Midbrain (tissue), 1 donor: Measurements from ENCODE around the gene SELENOV.
A peak's percentile ranks its signal among the peaks of the same experiment; 100 is the strongest.

Experiments
- DNase-seq: peaks from one replicate; lab custom pipeline; 2025; lab: John Stamatoyannopoulos, UW

SELENOV gene

DNA sequence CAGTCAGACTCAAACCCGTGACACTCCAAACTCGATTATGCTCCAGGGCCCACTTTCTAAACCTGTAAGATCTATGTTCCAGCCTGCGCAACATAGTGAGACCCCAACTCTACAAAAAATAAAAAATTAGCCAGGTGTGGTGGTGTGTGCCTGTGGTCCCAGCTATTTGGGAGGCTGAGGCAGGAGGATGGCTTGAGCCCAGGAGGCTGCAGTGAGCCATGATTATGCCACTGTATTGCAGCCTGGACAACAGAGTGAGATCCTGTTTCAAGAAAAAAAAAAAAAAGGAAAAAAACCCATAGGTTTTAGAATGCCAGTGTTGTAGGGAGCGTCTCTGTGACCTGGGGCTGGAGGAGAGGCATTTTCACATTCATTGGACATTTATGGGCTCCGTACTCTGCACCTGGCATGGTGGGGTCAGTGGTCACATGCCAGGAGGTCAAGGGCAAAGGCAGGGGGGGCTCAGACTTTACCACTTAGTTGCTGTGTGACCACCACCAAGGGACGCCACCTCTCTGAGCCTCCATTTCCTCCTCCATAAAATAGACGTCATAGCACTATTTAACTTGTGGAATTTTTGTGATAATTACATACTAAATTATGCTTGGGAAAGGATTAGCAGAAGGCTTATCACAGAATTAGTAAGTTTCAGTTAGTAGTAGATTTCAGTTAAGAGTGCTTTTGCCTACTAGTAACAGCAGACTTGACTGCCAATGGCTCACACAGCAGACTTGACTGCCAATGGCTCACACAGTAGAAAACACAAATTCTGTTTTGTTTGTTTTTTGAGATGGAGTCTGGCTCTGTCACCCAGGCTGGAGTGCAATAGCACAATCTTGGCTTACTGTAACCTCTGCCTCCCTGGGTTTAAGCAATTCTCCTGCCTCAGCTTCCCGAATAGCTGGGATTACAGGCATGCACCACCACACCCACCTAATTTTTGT, 5.9 kb downstream of the SELENOV start:
- DNase-seq: no peak

DNA sequence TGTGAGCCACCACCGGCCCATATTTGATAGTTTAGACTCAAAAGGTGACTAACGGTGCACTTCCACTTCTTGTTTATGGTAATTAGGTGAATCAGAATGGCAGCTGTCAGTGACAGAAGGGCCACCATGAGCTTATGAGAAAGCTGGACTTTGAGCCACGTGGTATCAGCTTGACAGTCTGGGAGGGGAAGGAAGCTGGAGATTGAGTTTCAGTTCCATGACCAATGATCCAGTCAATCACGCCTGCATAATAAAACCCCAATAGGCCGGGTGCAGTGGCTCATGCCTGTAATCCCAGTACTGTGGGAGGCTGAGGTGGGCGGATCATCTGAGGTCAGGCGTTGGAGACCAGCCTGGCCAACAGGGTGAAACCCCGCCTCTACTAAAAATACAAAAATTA, 9.6 kb downstream of the SELENOV start:
- DNase-seq: no peak

DNA sequence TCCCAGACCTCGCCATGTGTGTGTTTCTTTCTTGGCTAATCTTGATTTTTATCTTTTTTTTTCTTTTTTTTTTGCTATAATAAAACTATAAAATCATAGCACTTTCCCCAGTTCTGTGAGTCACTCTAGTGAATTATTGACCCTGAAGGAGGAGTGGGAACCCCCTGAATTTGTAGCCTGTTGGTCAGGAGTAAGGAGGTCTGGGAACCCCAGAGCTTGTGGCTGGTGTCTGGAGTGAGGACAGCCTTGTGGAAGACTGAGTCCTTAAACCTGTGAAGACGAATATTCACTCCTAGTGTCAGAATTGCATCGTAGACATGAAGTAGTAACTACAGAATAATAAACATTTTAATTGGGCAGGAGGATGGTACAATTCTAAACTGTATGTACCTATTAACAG, 10.3 kb downstream of the SELENOV start:
- no peak for DNase-seq

DNA sequence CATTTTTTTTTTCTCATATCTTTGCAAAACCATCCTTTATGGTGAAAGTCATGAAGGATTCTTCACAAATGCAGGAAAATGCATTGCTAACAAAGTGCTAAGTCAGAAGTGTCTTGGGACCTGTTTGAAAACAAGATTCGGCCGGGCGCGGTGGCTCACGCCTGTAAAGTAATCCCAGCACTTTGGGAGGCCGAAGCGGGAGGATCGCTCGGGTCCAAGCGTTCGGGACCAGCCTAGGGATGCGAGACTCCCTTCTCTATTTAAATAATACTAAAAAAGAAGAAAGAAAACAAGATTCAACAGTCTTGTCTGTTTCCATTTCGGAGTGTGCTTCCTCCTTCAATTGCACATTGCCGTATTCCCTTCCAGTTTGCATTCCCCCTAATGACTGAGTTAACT, 16.9 kb downstream of the SELENOV start:
- no peak for DNase-seq

DNA sequence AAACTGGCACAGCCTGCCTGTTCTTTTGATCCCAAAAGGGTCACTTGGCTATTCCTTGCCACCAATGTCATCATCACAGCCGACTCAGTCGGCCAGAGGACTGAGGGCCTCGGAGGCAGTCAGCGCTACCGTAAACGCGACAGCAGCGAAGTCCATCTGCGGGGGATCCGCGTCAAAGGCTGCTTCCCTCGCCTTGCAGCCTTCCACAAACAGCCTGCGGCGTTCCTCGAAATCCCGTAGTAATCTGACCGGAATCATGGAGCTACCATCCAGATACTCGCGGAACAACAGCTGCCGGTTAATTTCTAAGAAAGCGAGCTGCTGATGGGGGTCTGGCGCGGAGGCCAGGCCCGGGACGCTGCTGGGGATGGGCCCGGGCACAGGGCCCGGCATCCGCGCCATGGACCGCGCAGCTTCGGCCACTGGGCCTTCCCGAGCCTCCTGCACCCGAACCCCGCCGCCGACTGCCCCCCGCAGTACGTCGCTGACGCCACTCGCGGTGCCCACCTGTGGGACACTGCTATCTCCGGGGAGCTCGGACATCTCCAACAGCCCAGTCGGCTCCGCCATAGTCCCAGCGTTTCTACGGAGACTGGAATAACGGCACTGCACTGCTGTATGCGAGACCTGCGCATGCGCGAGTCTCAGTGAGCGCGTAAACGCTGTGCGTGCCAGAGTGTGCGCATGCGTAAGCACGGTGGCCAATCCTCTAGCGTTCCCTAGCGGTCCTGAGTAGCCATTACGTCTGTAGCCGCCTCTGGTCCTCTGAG, 17.5 kb downstream of the SELENOV start, which contains the start of gene EID2B:
EID2B (minus strand) TSS at position 620 of the 770 bp plus-strand sequence; CDS start at position 570, 50 bp downstream.
- peak; percentile 96 for DNase-seq

DNA sequence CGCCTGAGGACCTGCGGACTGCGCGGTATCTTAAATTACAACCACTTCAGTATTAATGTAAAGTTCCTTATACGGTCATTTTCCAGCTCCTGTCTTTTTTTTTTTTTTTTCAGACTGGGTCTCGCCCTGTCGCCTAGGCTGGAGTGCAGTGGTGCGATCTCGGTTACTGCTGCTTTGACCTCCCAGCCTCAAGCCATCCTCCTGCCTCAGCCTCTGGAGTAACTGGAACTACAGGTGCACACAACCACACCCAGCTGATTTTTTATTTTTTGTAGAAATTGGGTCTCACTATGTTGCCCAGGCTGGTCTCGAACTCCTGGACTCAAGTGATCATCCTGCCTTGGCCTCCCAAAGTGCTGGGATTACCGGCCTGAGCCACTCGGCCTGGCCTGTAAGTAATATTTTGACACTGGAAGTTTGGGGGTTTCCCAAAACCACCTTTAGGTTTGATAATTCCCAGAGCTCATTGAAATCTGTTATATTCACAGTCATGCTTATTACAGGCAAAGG, 18.1 kb downstream of the SELENOV start:
- no peak for DNase-seq

DNA sequence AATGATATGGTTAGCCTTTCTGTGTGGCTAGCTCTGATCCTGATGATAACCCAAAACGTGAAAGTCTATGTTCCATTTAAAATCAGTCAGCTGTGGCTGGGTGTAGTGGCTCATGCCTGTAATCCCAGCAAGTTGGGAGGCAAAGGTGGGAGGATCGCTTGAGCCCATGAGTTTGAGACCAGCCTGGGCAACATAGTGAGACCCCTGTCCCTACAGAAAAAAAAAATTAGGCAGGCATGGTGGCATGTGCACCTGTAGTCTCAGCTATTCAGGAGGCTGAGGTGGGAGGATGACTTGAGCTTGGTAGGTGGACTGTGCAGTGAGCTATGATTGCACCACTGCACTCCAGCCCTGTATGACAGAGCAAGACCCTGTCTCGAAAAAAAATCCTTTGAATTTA, 18.9 kb downstream of the SELENOV start:
- DNase-seq: no peak

DNA sequence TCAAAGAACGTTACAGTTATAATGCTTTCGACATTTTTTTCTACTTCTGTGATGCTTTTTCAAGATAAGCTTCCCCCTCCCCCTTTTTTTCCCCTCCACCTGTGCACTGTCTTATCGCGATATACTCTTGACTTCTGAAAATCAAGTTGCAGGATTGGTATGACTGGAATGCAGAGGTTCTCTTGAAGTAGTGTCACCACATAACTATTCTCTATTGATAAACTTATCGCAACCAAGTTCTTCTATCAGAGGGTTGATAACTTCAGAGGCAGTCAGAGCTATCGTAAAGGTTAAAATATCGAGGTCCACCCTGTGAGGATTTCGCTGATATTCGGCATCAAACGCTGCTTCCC, 24.2 kb downstream of the SELENOV start:
- no peak for DNase-seq

DNA sequence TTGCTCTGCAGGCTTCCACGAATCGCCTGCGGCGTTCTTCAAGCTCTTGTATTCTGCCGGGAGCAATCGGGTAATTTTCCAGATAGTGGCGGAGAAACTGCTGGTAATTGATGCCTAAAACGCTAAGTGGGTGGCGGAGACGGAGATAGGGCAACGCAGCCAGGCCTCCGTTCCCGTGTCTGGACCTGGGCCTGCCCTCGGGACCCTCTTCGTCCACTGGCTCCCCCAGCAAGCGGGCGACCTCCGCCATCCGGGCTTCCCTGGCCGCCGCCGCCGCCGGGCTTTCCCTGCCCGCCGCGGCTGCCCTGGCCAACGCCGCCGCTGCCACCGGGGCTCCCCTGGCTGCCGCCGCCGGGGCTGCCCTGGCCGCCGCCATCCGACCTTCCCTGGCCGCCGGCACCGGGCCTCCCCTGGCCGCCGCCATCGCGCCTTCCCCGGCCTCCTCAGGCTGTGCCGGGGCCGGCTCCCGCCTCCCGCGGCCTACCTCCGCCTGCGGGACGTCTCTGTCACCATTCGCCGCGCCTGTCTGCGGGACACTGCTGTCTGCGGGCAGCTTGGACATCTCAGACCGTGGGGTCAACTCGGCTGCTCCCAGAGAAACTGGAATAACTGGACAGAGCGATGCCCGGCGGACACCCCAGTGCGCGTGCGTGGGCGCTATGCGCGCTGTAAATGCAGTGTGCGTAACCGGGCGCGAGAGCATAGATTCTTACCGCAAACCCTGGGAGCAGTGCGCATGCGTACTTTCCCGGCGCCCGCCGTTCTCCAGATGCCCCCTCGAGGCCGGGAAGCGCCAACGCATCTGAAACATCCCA, 24.8 kb downstream of the SELENOV start, which contains the start of gene EID2:
EID2 (minus strand) TSS at position 644 of the 815 bp plus-strand sequence; CDS start at position 562, 82 bp downstream.
- peak; percentile 95 for DNase-seq

DNA sequence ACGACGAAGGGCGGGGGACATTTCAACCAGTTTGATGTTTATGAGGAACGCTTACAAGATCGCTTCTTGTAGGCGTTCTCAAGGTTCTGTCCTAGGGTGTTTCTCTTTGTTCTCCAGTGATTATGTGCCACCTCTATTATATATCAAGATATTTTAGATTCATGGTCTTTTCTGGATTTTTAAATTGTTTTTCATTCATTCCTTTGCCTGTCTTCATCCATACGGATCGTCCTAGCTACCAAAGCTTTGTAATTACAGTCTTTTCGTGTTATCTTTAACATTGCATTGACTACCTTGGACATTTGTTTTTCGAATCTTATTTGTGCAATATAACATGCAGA, 25.4 kb downstream of the SELENOV start:
- no peak for DNase-seq

DNA sequence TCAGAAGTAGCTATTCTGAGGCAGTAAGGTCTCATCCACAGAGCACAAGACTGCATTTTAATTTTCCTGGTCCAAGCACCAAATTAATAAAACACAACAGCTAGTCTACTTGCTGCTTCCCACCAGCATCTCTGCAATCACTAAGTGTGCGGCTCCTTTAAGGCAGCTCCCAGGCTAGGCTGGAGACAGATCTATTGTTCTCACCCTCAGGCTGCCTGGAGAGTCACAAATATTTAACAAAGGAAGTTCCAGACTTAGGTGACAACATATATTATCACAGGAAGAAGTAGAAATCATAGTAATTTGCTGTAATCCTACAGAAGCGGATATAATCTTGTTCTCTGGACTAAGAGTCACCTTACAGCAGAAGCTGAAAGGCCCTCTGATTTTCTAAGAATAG, 27.3 kb downstream of the SELENOV start:
- DNase-seq: no peak

DNA sequence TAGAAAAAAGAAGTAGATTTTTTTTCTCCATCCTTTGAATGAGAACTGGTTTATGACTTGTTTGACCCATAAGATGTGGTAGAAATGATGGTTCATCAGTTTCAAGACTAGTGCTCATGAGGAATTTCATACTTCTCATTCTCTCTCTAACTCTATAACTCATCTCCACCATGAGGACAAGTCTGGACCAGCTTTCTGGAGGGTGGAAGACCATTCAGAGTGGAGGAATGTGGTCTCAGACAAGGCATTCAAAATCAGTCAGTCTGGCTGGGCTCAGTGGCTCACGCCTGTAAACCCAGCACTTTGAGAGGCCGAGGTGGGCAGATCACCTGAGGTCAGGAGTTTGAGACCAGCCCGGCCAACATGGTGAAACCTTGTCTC, 28.5 kb downstream of the SELENOV start:
- DNase-seq: no peak

DNA sequence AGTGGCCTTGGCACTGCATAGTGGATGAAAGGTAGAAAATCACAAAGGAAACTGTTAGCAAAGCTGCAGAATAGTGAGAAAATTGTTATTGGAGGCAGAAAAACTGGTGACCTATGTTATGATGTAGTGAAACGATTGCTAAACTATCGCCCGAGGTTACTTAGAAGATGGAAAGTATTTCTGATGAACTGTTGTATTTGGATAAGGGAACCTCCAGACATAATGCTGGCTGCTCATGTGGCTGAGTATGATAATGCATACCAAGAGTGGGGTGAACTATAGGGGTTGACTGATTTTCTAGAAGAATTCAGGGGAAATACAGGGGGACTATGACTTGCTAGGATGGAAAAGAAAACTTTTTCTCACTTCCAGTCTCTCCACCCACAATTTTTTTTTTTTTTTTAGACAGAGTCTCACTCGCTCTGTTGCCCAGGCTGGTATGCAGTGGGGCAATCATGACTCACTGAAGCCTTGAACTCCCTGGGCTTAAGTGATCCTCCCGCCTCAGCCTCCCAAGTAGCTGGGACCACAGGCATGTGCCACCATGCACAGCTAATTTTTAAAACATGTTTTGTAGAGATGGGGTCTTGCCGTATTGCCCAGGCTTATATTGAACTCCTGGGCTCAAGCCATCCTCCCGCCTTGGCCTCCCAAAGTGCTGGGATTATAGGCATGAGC, 29.4 kb downstream of the SELENOV start:
- no peak for DNase-seq

DNA sequence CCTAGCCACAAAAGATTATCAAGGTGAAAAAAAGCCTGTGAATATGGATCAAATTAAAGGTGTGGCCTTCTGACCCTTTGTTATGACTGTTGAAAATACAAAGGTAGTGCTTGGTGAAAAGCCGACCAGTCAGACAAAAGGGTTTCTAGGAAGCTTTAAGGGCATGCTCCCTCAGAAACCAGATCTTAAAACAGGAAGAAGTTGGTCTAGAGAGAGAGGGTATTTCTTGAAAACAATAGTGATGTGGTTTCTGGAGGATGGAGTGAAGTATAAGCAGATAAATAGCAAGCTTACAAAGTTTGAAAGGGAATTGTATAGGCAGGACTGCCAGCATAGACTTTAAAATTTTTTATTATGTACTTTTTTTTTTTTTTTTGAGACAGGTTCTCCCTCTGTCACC, 30.0 kb downstream of the SELENOV start:
- no peak for DNase-seq

DNA sequence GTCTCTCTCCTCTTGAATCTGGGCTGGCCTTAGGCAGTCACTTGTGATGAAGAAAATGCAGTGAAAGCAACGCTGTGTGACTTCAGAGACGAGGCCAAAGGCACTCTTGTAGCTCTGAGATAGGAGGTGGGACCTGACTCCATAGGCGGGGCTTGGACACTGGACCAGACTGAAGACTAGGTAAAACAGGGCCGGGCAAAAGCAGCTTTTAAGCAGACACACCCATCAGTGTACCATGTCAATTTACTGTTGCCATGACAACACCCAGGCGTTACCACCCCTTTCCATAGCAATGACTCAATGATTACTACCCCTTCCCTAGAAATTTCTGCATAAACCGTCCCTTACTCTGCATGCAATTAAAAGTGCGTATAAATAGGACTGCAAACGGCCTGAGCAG, 31.7 kb downstream of the SELENOV start:
- DNase-seq: no peak

DNA sequence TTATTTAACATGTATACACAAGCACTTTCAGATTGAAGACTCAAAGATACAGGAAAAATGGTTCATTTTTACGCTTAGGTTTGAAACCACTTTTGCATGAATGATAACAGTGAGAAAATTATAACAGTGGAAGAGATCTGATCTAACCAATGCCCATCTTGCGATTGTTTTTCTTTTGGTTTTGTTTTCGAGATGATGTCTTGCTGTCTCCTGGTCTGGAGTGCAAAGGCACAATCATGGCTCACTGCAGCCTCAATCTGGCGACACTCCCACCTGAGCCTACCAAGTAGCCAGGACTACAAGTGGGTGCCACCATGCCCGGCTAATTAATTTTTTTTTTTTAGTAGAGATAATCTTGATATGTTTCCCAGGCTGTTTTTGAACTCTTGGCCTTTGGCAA, 35.3 kb downstream of the SELENOV start:
- DNase-seq: no peak

DNA sequence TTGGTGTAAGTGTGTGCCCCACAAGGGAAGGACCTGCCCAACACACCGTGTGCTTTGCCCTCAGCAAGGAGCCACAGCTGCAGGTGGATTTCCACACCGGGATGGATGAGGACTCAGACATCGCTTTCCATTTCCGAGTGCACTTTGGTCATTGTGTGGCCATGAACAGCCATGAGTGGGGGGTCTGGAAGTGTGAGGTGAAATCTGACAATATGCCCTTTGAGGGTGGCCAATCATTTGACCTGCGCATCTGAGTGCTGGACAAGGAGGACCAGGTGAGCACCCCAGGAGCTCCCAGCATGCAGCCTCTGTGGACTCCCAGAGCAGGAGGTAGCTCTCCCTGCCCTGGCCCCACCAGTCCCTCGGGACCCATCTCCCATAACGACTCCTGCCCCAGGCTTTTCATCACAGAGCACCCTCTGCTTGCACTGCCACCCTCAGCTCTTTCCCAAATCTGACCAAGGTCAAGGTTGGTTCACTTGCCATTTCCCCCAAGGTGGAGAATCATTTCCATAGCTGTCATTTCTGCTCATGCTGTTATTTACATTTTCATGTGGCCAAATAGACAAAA, 38.2 kb downstream of the SELENOV start:
- no peak for DNase-seq

DNA sequence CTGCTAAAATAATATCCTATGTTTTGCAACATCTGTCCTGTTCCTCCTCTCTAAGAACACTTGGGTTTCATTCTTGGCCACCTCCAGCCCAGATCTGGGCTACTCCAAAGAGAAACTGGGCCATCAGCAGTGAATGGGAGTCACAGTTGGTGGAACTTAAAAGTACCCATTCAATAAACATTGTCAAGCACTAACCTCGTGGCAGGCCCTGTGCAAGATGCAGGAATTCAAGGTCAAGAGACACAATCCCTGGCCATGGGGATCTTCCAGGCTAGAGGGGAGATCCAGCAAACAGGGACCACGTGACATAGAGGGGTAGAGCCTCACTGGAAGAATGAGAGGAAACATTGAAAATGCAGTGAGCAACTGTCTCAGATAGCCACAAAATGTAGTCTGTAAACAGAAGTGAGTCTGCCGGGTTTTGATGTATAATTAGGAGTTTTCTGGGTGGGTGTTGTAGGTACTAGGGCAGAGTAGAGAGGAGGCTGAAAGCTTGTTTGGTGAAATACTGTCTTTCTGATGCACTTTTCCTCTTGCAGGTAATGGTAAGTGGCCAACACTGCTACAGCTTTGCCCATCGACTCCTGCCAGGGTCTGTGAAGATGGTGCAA, 39.9 kb downstream of the SELENOV start:
- no peak for DNase-seq

DNA sequence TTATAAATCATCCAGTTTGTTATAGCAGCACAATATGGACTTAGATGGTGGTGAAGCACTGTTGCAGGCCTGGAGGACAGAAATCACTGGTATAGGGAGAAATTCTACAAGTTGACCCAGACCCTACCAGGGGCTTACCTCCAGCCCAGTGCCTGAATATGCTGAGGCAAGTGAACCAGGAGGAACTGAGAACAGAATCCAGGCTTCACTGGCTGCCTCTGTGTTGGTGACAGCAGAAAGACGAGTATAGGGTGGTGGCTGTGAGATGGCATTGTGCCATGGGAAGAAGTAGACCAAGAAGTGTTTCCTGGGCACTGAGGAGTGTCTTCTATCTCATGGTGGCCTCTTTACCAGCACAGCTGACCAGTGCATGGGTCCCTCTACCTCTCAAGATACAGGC, 40.9 kb downstream of the SELENOV start:
- no peak for DNase-seq

DNA sequence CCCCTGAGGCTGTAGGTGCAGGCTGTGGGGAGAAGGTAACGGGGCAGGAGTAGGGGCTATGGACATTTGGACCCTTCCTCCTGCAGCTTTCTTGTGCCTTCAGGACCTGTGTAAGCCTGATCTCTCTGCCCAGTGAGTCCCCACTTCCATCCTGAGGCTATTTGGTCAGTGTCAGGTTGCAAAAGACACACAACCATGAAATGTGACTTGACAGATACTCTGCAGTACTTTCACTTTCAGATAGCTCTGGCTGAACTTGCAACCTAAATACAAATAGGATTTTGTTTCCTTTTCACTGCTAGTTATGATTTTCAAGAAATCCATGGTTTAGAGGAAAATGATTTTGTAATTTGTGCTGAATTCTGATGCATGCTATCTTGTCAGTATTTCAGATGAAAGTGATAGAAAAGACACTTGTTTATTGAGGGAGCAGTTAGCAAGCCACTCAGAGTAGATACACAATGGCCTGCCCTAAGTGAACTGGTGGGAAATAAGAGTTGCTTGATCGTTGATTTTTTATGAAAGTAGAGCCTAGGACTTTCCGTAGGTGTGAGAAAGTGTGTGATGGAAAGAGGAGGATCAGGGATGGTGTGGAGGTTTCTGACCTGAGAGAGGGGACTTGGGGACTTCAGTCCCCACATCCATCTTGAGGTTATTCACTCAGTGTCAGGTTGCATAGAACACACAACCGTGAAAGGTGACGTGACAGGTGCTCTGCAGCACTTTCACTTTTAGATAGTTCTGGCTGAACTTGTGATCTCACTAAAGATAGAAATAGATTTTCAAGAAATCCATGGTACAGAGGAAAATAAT, 43.1 kb downstream of the SELENOV start:
- no peak for DNase-seq
